Ishikawa (cell line): Measurements from ENCODE around the gene KCTD3.

Source experiments
- CEBPB ChIP-seq: IDR thresholded peaks from 2 replicates; pipeline ENCODE4 v1.6.1; 2012
- CREB1 ChIP-seq: IDR thresholded peaks from 2 replicates; pipeline ENCODE4 v1.6.1; 2012; ENCODE audit warnings: low read depth
- EGR1 ChIP-seq: IDR thresholded peaks from 2 replicates; pipeline ENCODE4 v1.6.1; 2012
- EP300 ChIP-seq: IDR thresholded peaks from 2 replicates; pipeline ENCODE4 v1.6.1; 2012; ENCODE audit warnings: borderline replicate concordance
- FOXM1 ChIP-seq: IDR thresholded peaks from 2 replicates; pipeline ENCODE4 v1.6.1; 2012; ENCODE audit warnings: low read depth, borderline replicate concordance
- RAD21 ChIP-seq: IDR thresholded peaks from 2 replicates; pipeline ENCODE4 v1.6.1; 2012; ENCODE audit warnings: low read depth
- TF ChIP-seq, protein P1 (sequence below): IDR thresholded peaks from 2 replicates; pipeline ENCODE4 v1.6.1; 2012
- TF ChIP-seq, protein P2 (sequence below): IDR thresholded peaks from 2 replicates; pipeline ENCODE4 v1.6.1; 2012; ENCODE audit warnings: low read depth, mild to moderate bottlenecking

DNA sequence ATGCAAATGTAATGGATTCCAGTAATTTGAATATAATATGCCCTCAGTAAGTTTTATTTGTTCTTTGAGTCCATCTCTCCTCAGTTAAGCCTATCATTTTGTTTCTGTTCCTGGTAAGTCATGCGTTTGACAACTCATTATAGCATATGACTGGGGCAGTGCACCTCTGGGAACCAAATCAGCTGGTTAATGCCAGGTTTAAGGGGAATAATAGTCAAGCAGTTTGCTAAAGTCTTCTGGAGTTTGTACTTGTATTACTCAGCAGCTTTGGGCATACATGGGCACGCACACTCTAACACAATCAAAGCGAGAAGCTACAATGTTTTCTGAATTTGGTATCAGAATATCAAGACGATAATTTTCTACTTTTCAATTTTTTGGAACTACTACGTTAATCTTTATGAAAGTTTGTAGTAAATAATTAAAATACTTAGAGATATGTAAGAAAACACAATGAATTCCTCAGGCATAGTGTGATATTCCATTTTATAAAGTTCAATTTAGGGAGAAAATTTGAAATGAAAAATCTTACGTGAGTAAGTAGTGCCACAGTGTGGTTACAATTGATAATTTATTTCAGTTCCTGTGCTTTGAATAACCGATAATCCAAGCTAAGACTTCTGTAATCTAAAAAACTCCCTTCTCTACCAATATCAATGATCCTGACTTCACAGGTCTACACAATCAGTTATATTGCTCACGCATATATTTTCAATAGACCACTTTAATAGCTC lies 43.8 kb upstream of the KCTD3 start:
- no peak for TF ChIP-seq CEBPB
- TF ChIP-seq, protein P1, sequence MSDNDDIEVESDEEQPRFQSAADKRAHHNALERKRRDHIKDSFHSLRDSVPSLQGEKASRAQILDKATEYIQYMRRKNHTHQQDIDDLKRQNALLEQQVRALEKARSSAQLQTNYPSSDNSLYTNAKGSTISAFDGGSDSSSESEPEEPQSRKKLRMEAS: no peak
- TF ChIP-seq, protein P2, sequence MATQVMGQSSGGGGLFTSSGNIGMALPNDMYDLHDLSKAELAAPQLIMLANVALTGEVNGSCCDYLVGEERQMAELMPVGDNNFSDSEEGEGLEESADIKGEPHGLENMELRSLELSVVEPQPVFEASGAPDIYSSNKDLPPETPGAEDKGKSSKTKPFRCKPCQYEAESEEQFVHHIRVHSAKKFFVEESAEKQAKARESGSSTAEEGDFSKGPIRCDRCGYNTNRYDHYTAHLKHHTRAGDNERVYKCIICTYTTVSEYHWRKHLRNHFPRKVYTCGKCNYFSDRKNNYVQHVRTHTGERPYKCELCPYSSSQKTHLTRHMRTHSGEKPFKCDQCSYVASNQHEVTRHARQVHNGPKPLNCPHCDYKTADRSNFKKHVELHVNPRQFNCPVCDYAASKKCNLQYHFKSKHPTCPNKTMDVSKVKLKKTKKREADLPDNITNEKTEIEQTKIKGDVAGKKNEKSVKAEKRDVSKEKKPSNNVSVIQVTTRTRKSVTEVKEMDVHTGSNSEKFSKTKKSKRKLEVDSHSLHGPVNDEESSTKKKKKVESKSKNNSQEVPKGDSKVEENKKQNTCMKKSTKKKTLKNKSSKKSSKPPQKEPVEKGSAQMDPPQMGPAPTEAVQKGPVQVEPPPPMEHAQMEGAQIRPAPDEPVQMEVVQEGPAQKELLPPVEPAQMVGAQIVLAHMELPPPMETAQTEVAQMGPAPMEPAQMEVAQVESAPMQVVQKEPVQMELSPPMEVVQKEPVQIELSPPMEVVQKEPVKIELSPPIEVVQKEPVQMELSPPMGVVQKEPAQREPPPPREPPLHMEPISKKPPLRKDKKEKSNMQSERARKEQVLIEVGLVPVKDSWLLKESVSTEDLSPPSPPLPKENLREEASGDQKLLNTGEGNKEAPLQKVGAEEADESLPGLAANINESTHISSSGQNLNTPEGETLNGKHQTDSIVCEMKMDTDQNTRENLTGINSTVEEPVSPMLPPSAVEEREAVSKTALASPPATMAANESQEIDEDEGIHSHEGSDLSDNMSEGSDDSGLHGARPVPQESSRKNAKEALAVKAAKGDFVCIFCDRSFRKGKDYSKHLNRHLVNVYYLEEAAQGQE: no peak
- no peak for TF ChIP-seq EGR1
- no peak for TF ChIP-seq FOXM1
- no peak for TF ChIP-seq CREB1
- TF ChIP-seq EP300: no peak
- no peak; the same call in 1 of the 2 replicates for TF ChIP-seq RAD21
